HG03432 (cell line): Measurements from ENCODE around the gene OAT.
"Not testable (repeated sequence)": the region's sequence is repeated elsewhere in the genome, so short reads cannot be mapped to it uniquely, and the experiment has no call there.

Experiments used
- ATAC-seq: cut with Tn5 transposase; IDR thresholded peaks from one replicate; pipeline ENCODE4 v1.9.1; 2021; ENCODE audit warnings: mild to moderate bottlenecking, moderate library complexity; ENCODE audit not compliant: unreplicated experiment

The OAT gene

GRCh38 chr10:124379609-124380193 lies 39.0 kb downstream of the OAT start:
- ATAC-seq, result no peak

- no peak for ATAC-seq
These were observed 39.7 kb downstream of the OAT start for GRCh38 chr10:124378881-124379471.

GRCh38 chr10:124378271-124378670 lies 40.5 kb downstream of the OAT start:
- ATAC-seq, result no peak

GRCh38 chr10:124377101-124377500 lies 41.6 kb downstream of the OAT start:
- no peak for ATAC-seq

GRCh38 chr10:124376411-124376810 lies 42.3 kb downstream of the OAT start:
- no peak for ATAC-seq

- ATAC-seq, result no peak
These were observed 43.0 kb downstream of the OAT start for GRCh38 chr10:124375691-124376090.

GRCh38 chr10:124375353-124375614 lies 43.4 kb downstream of the OAT start:
- no peak for ATAC-seq

- ATAC-seq, result no peak
These were observed 44.0 kb downstream of the OAT start for GRCh38 chr10:124374535-124375352.

- ATAC-seq, result no peak
These were observed 45.8 kb downstream of the OAT start for GRCh38 chr10:124372899-124373298.

GRCh38 chr10:124370426-124370825 lies 48.3 kb downstream of the OAT start:
- no peak for ATAC-seq

GRCh38 chr10:124369986-124370385 lies 48.7 kb downstream of the OAT start:
- ATAC-seq, result no peak

- ATAC-seq, result not testable (repeated sequence)
These were observed 49.2 kb downstream of the OAT start for GRCh38 chr10:124369533-124369932.

GRCh38 chr10:124369066-124369465 lies 49.7 kb downstream of the OAT start:
- no peak for ATAC-seq

- ATAC-seq, result no peak
These were observed 50.8 kb downstream of the OAT start for GRCh38 chr10:124367936-124368335.

- ATAC-seq, result no peak
These were observed 51.3 kb downstream of the OAT start for GRCh38 chr10:124367414-124367813.

- no peak for ATAC-seq
These were observed 51.9 kb downstream of the OAT start for GRCh38 chr10:124366825-124367224.

- ATAC-seq, result no peak
These were observed 52.4 kb downstream of the OAT start for GRCh38 chr10:124366343-124366742.

GRCh38 chr10:124364674-124365073 lies 54.0 kb downstream of the OAT start:
- ATAC-seq, result no peak

- no peak for ATAC-seq
These were observed 56.2 kb downstream of the OAT start for GRCh38 chr10:124362568-124362967.

- no peak for ATAC-seq
These were observed 59.3 kb downstream of the OAT start for GRCh38 chr10:124359336-124359832.

GRCh38 chr10:124357561-124357885 lies 61.2 kb downstream of the OAT start:
- ATAC-seq, result no peak
